ENCODE data around the gene PPARD. TPM values are rescaled to one million over a fixed set of nuclear protein-coding genes. Genes with fewer than 3 reads are reported as not detected.
A peak's percentile ranks its signal among the peaks of the same experiment; 100 is the strongest.

PPARD gene
- total and polyA plus RNA-seq, 2 of the 13 experiments (the other 11 are each of a cell fraction or from before 2014, with no cell fraction given), result 6.1 to 13.3 TPM

GRCh38 chr6:35452183-35453090 lies 110.1 kb downstream of the PPARD start, which contains the start of gene FANCE (continued):
- TF ChIP-seq ZNF225 (CRISPR knock-in tag; IDR thresholded peaks at IDR 0.05) (peak; percentile 21; the same call in 1 of the 2 replicates), HDAC2 (CRISPR knock-in tag; IDR thresholded peaks at IDR 0.05) (peak; percentile 60), ZNF550 (CRISPR knock-in tag; IDR thresholded peaks at IDR 0.05; ENCODE audit: borderline replicate concordance) (no peak), KLF16 (CRISPR knock-in tag; IDR thresholded peaks at IDR 0.05) (peak in 1 of 2 experiments; percentile 94; a peak in 2 of 4 replicates), GATAD2A (CRISPR knock-in tag; IDR thresholded peaks at IDR 0.05) (peak; percentile 18), DNMT1 (CRISPR knock-in tag; IDR thresholded peaks at IDR 0.05) (no peak; the same call in 1 of the 2 replicates), RNF2 (conservative IDR thresholded peaks at IDR 0.05; ENCODE audit: low read depth) (peak; percentile 94), ZNF614 (CRISPR knock-in tag; IDR thresholded peaks at IDR 0.05; ENCODE audit: borderline replicate concordance) (peak; percentile 83; the same call in 1 of the 2 replicates), ZFY (CRISPR knock-in tag; IDR thresholded peaks at IDR 0.05) (peak; percentile 84), THRA (CRISPR knock-in tag; IDR thresholded peaks at IDR 0.05; ENCODE audit: borderline replicate concordance) (peak; percentile 41; the same call in 1 of the 2 replicates), POLR2G (IDR thresholded peaks at IDR 0.05; ENCODE audit: low read depth, low read length) (peak; percentile 77), ZNF710 (CRISPR knock-in tag; IDR thresholded peaks at IDR 0.05; ENCODE audit: borderline replicate concordance) (no peak), PAXIP1 (CRISPR knock-in tag; conservative IDR thresholded peaks at IDR 0.05) (peak; percentile 70), BRF2 (CRISPR knock-in tag; IDR thresholded peaks at IDR 0.05) (peak; percentile 98), ZNF773 (CRISPR knock-in tag; IDR thresholded peaks at IDR 0.05; ENCODE audit: borderline replicate concordance) (no peak), HOMEZ (CRISPR knock-in tag; IDR thresholded peaks at IDR 0.05; ENCODE audit: low read depth) (peak; percentile 45; the same call in 1 of the 2 replicates), THAP11 (CRISPR knock-in tag; IDR thresholded peaks at IDR 0.05) (peak; percentile 72)

All from HepG2 (cell line).